KBM-7 (cell line): Measurements from ENCODE around the gene WSB2.
"Not testable (repeated sequence)": the region's sequence is repeated elsewhere in the genome, so short reads cannot be mapped to it uniquely, and the experiment has no call there.

ENCODE experiments used
- DNase-seq: peaks from one replicate; pipeline ENCODE4 v3.0.0-alpha.2; 2015
- in situ Hi-C: fragments of 300-500 bp; cut with MboI; formaldehyde crosslinking; loops from 2 replicates; pipeline ENCODE4 v1.14.3; 2020; ENCODE audit warnings: low sequenced_read_pairs, low pct_unique_long_range_greater_than_20kb, mixed read lengths

Gene WSB2

DNA sequence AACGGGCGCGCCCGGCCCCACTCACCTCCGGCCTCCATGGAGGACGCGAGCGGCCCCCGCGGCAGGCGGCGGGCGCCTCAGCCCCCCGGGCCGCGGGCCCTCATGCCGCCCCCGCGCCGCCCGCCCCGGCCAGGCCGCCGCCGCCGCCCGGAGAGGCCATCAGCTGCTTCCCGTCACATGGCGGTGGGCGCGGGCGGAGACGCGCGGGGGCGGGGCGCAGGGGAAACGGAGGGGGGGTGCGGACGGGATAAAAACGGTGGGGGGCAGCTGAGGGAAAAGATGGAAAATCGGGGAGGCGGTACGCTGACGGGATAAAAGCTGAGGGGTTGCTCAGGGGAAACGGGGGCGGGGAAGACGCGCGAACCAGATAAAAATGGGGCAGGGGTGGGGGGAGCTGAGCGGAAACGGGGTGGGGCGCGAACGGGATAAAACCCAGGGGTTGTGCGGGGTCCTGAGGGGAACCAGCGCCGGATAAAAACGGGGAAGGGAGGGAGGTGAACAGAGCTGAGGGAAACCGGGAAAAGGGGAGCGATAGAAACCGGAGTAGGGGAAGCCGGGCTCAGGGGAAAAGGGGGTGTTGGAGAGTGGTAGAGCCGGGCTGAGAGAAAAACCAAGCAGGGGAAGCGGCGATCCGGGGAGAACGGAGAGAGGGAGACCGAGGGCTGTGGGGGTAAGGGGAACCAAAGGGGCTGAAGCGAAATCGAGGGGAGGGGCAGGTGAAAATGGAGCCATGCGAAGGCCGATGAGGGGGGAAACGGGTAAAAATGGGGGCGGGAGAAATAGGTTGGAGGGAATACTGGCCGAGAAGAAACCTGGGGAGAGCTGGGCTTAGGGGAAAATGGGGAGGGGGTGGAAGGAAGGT lies at the start of gene WSB2:
Gene WSB2, minus strand, starts transcription at position 169 of the 862 bp plus-strand sequence. Its CDS starts 131 bp downstream, at position 38.
- no peak for DNase-seq
- in situ Hi-C loops, result no loop called here

DNA sequence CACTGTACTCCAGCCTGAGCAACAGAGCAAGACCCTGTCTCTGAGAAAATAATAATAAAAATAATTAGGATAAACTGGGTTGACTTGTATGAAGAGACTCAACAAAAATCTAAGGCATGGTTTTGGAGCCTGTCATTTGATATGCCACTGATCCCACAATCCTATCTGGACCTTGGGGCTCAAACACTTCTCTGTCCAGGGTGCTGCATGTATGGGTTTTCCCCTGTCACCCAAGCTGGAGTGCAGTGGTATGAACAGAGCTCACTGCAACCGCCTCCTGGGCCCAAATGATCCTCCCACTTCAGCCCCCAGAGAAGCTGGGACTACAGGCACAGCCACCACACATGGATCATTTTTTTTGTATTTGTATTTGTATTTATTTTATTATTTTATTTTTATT lies 48.1 kb upstream of the WSB2 start:
- in situ Hi-C loops, result no loop called here
- no peak for DNase-seq

DNA sequence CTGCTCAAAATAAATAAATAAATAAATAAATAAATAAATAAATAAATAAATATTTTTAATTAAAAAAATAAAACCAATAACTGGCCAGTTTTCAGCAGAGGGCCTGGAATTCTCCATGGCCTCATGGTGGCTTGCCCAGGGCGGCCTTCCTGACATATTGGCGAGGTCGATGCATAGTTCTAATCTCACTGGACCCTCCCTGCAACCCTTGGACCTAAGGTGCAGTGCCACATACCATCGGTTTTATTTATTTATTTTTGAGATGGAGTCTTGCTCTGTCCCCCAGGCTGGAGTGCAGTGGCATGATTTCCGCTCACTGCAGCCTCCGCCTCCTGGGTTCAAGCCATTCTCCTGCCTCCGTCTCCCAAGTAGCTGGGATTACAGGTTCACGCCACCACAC lies 46.7 kb upstream of the WSB2 start:
- in situ Hi-C loops, result no loop called here
- no peak for DNase-seq

DNA sequence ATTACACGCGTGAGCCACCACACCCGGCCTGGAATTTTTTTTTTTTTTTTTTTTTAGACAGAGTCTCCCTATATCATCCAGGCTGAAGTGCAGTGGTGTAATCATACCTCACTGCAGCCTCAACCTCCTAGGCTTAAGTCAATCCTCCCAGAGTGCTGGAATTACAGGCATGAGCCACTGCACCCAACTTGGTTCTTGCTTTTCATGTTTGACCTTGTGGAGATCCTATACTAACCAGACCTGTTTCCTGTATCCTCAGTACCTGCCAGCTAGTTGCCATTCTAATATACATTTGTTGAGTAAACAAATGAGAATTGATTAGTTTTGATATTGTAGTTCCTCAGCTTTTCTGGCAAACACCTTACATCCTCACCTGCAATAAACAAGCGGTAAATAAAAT lies 46.0 kb upstream of the WSB2 start:
- in situ Hi-C loops, result no loop called here
- DNase-seq, result no peak

DNA sequence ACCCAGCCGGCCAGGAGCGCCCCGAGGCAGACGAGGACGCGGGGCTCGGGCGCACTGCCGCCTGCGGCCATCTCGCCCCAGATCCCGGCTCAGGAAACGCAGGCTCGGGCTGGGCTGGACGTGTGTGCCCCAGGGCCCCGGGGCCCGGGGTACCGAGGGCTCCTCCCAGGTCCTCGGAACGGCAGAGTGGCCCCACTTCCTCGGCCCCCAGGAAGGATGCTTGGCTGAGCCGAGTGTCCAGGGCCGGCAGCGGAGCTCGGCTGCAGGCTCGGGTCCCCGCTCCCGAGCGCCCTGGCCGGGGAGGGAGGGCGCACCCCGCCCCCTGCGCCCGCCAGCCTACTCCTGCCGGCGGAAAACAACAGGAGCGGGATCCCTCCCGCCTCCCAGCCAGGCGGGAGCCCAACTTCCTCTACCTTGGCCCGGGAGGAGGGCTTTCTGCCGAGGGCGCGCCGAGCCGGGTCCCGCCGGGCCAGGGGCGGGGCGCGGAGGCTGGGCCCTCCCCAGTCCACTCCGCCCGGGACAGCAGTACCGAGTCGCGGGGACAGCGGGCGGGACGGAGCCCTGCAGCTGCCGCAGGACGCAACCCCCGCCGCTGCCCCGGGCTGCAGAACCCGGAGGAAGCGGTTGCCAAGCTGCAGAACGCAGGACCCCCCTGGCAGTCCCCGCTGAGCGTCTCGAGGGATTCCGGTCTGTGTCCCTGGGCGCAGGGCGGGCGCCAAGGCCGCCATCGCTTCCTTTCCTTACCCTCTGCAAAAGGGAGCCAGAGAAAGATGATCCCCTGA lies 42.8 kb upstream of the WSB2 start, which contains the start of gene VSIG10:
Gene VSIG10, minus strand, starts transcription at position 411 of the 782 bp plus-strand sequence. Its CDS starts 340 bp downstream, at position 71.
- peak; percentile 81 for DNase-seq
- in situ Hi-C loops, result no loop called here

DNA sequence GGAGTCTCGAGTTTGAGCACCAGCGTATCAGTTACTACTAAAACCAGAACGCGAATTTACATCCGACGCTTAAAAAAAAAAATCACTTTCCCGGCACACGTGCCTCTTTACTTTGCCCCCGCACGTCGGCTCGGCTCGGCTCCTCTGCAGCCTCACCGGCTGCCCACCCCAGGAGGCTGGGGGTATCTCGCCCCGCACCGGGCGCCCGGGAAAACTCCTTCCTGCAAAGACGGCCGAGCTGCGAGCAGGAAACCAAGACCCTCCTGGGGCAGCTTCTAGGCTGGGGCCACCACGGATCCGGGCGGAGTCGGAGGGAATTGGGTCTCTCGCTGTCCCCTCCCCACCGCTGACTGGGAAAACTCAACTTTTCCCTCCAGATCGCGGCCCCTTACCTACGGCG lies 42.2 kb upstream of the WSB2 start:
- DNase-seq, result peak; percentile 41
- in situ Hi-C loops, result no loop called here

DNA sequence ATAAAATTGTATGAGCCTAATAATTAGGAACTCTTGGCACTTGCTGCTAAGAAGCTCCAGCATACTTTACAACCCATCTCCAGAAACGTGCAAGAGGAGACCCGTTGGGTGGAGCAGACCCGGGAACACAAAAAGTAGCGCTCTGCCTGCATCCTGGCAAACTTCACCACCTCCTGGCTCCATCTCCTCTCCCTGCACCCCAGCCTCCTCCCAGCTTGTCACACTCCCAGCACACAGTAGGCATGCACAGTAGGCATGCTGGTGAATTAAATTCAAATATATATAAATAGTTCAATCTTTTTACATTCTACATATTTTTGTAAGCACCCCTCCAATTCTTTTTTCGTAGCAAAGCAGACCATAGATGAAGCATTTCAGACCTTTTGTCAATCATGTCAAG lies 41.6 kb upstream of the WSB2 start:
- in situ Hi-C loops, result no loop called here

DNA sequence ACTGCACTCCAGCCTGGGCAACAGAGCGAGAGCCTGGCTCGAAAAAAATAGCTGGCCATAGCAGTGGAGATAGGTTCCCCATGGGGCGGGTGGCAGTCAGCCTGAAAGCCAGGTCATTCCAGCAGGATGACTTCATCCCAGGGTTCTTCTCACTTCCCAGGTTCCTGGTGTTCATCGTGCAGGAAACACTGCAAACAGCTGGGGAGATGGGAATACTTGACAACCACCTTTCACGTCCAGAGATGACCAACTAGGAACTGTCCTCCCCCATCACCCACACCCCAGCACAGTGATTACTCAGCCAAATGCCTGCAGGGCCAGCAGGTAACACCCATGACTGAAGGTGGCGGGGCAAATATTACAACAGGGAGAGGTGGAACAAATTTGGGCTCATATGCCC lies 41.1 kb upstream of the WSB2 start:
- no peak for DNase-seq
- in situ Hi-C loops, result no loop called here

More for the DNA sequence above, 41.6 kb upstream of the WSB2 start:
- DNase-seq, result no peak

DNA sequence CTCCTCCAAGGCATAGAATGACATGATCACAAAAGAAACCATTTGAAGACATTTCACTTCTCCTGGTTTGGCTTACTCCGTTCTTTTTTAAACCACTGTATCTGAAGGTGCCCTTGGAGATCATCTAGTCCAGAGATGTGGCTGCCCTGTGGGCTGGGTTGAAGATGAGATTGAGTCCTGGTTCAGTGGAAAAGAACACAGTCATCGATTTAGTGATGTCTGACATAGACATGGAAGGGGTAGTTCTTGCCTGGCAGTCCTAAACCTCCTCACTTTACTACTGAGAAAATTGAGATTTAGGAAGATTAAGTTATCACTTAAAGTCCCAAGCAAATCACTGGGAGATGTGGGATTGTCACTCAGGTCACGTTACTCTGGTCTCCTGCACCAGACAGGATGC lies 40.1 kb upstream of the WSB2 start:
- DNase-seq, result no peak
- in situ Hi-C loops, result no loop called here

DNA sequence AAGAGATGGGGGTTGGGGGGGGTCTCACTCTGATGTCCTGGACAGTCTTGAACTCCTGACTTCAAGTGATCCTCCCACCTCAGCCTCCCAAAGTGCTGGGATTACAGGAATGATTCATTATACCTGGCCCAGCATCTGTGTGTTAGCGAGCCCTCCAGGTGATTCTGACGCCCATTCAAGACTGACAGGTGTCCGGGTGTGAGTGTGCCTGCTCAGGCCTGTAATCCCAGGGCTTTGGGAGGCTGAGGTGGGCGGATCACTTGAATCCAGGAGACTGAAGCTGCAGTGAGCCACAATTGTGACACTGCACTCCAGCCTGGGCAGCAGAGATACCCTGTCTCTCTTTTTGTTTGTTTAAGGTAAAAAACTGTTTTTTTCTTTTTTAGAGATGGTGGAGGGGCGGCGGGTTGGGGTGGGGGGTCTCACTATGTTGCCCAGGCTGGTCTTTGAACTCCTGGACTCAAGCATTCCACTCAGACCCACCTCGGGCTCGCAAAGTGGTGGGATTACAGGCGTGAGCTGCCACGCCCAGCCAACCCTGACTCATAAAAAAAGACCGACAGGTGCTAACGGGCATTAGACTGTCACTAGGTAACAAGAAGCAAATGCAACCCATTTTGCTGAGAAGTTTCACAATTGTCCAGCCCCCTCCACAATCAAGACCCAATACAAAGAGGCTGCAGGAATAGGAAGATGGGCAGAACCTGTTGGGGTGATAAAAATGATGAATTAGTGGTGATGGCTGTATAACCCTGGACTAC lies 38.1 kb upstream of the WSB2 start:
- DNase-seq, result no peak

DNA sequence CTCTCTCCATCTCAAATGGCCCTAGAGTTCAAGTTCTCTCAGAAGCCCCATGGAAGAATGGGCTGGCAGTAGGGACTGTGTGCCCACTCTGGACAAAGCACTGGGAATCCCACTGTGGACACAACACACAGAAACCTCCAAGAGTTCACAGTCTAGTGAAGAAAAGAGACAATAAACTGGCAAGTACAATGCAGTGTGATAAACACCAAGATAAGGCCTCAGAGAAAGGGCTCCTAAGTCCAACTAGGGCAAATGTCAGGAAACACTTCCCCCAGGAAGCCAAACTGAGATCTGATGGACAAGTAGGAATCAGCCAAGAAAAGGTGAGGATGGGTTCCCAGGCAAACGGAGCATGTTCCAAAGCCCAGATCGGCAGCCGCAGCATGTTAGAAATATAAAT lies 37.4 kb upstream of the WSB2 start:
- no peak for DNase-seq
- in situ Hi-C loops, result no loop called here

More for the DNA sequence above, 38.1 kb upstream of the WSB2 start:
- in situ Hi-C loops, result no loop called here

DNA sequence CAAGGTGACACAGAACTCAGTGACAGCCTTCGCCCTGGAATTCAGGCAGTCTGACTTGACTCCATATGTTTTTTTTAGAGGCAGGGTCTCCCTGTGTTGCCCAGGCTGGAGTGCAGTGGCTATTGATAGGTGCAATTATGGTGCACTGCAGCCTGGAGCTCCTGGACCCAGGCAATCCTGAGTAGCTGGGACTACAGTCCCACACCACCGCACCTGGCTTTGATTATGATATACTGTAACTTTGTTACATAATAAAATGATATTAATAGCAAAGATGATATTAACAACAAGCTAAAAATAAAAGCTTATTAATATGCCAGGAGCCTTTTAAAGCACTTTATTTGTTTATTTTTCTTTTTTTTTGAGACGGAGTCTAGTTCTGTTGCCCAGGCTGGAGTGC lies 33.1 kb upstream of the WSB2 start:
- in situ Hi-C loops, result no loop called here
- no peak for DNase-seq

DNA sequence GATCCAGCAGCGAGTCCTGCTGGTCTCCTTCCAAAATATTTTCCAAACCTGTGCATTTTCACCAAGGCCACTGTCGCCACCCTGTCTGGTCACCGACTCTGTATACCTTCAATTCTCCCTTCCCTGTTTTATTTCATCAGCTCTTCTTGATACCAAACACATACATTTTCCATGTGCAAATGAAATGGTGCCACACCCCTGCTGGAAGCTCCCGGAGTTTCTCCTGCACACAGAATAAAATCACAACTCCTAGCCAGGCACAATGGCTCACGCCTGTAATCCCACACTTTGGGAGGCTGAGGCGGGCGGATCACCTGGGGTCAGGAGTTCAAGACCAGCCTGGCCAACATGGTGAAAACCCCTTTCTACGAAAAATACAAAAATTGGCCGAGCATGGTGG lies 28.8 kb upstream of the WSB2 start:
- in situ Hi-C loops, result no loop called here
- DNase-seq, result no peak

DNA sequence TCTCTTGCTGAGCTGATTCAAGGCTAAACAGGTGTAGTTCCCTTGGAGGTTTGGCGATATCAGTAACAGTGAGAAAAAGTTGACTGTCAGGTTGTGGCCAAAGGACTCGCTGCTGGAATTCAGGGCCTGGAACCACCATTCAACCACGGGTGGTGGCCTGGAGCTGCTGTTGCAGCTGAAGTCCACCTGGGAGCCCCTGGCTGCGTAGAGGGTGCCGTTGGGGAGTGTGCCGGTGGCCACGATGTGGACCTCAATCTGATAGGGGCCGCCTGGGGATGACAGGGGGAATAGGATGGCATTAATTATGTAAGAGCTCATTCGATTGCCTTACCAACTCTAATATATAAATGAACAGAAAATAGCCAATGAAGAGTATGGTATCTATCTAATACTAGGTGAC lies 21.2 kb upstream of the WSB2 start:
- in situ Hi-C loops, result no loop called here
- DNase-seq, result no peak

DNA sequence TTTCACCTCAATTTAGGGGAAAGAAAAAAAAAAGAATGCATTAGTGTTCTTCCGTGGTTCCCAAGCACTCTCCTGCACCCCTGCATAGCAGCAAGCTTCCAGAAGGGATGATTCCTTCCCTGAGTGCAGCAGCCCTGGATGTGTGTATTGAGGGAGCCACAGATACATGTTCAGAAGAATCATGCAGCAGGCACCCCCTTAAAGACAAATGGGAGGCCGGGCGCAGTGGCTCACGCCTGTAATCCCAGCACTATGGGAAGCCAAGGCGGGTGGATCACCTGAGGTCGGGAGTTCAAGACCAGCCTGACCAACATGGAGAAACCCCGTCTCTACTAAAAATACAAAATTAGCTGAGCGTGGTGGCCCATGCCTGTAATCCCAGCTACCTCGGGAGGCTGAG lies 20.5 kb upstream of the WSB2 start:
- in situ Hi-C loops, DNase-seq: not testable (repeated sequence)

DNA sequence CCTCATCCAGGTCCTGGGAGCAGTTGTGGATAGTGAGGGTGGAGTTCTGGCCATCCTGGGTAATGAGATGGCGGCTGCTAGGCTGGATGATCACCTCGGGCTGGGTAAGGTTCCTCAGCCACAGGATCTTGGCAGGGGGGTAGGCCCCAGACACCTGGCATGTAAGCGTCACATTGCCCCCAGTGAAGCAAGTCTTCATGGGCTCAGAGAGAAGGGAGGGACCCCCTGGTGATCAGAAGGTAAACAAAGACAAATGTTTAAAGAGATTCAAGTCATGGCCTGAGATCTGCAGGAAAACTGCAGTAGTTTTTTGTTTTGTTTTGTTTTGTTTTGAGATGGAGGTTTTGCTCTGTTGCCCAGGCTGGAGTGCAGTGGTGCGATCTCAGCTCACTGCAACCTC lies 12.8 kb upstream of the WSB2 start:
- in situ Hi-C loops, result no loop called here

DNA sequence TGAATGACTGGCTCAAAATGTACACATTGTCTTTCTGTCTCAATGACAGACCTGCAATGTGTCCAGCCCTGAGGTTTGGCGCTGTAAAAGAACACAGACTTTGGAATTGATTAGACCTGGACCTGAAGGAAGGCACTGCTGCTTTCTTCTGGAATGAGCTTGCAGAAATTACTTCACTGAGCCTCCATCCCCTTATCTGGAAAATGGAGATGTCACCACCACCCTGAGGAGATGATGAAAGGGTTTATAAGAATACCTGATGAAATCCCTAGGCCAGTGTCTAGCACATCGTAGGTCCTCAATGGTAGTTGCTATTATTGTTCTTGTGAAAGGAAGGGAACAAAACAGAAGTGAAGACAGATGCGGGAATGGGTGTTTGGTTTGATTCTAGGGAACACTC lies 9.7 kb upstream of the WSB2 start:
- in situ Hi-C loops, result no loop called here
- DNase-seq, result no peak

More for the DNA sequence above, 12.8 kb upstream of the WSB2 start:
- DNase-seq, result no peak

DNA sequence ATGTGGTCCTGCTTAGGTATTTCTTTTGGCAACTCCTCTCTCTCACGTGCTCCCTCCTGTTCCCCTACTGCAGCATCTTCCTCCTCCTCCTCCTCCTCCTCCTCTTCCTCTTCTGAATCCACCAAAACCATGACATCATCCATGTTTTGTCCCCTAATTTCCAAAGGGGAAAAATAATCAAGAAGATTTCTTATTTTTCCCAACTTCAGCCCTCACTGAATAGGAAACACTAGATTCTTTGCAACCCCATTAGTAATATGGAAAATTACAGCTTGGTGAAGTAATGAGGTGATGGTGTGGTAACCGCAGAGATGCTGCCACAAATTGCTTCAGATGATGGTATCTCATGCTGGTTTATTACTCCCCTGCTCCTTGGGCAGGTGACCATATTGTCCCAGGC lies 7.5 kb upstream of the WSB2 start:
- no peak for DNase-seq
- in situ Hi-C loops, result no loop called here

DNA sequence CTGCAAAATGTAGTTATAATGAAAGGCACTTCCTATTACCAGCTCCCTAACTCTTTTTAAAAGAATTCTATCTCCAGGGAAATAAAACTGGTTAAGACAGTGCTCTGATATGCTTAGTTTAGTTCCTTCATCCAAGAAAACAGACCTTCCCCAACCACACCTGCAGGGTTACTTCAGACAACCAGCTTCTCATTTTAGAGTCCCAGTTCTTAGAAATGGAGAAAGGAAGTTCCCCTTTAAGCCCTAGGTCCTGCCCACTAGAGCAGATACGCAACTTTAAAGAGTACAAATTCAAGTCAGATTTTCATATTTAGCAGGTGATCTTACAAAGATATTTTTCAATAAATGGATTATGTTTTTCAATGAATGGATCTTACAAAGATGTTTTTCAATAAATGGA lies 4.4 kb upstream of the WSB2 start:
- peak; percentile 69 for DNase-seq
- in situ Hi-C loops, result no loop called here

DNA sequence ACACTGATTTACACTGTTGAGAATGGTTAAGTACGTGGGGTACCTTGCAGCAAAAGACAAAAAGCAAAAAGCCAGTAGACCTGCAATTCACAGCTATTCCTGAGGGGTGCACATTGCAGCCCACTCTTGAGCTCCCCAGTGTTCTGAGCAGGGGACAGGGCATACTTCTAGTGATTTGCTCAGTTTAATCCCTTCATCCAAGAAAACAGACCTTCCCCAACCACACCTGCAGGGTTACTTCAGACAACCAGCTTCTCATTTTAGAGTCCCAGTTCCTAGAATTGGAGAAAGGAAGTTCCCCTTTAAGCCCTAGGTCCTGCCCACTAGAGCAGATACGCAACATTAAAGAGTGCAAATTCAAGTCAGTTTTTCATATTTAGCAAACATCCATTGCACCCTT lies 3.6 kb upstream of the WSB2 start:
- peak; percentile 74 for DNase-seq
- in situ Hi-C loops, result no loop called here
